ENCODE measurements around the gene IQCF5. TPM values are rescaled to one million over a fixed set of nuclear protein-coding genes. Genes with fewer than 3 reads are reported as not detected.

Gene IQCF5
- polyA plus RNA-seq, 1 of the 3 experiments (the other 2 are of a cell fraction), result not detected

DNA sequence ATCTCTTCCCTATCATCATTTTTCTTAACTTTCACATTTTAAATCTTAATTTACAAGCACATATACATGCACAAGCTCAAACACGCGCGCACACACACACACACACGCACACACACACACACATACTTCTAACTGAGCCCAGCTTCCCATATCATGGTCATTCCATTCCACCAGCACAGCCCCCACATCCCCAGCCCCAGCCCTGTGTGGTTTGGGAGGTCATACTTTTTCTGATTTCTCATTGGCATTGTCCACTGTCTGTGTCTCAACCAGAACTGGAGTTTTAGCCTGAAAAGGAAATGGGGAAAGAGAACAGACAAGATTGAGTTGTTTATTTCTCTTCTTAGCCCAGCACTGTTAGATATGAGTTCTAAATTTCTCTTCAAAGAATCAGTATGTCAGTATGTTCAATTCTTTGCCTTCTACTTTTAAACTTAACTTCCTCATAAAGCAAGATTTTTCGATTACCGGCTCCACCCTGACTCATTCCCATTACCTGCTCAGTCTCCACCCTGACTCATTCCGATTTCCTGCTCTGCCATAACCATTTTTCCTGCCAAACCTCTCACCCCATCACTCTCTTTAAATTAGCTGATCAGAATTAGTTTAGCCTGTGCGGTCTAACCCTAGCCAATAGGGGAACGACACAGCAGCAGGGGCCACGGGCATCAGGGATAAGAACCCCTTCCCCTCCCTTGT is 21.4 kb upstream of the IQCF5 start:
- no peak overlapping the region for H2AFZ ChIP-seq (ENCODE audit: low read depth)
- 46% methylated on average over 10 of the region's 10 CpGs for WGBS (ENCODE audit: low lambda C conversion rate)
- TF ChIP-seq, protein P1, sequence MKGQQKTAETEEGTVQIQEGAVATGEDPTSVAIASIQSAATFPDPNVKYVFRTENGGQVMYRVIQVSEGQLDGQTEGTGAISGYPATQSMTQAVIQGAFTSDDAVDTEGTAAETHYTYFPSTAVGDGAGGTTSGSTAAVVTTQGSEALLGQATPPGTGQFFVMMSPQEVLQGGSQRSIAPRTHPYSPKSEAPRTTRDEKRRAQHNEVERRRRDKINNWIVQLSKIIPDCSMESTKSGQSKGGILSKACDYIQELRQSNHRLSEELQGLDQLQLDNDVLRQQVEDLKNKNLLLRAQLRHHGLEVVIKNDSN (IDR thresholded peaks at IDR 0.05; ENCODE audit: borderline replicate concordance, low read depth), result no peak
- TF ChIP-seq JUND (IDR thresholded peaks at IDR 0.05) (no peak), CTCF (IDR thresholded peaks at IDR 0.05) (no peak), ELF1 (IDR thresholded peaks at IDR 0.05) (no peak), TEAD4 (IDR thresholded peaks at IDR 0.05; ENCODE audit: borderline replicate concordance, insufficient read depth) (no peak), GABPA (IDR thresholded peaks at IDR 0.05; ENCODE audit: low read depth) (no peak), RXRA (IDR thresholded peaks at IDR 0.05; ENCODE audit: borderline replicate concordance, low read depth) (no peak), RAD21 (IDR thresholded peaks at IDR 0.05; ENCODE audit: low read length) (no peak), GATA2 (CRISPR knock-in tag; IDR thresholded peaks at IDR 0.05) (no peak), RCOR1 (IDR thresholded peaks at IDR 0.05; ENCODE audit: low read length) (no peak), CHD2 (IDR thresholded peaks at IDR 0.05; ENCODE audit: low read length, partially characterized antibody) (no peak)
- H3K4me3 ChIP-seq (ENCODE audit: low read depth in 2 of 2, low read length in 1 of 2), result no peak overlapping the region
- H3K4me1 ChIP-seq (ENCODE audit: control insufficient read depth in 1 of 2, insufficient read depth in 2 of 2, low read depth in 1 of 2, low read length in 1 of 2), result no peaks in the 10 kb centered on the region
- no peak overlapping the region for H3K27ac ChIP-seq (ENCODE audit: low read depth in 2 of 2, low read length in 1 of 2)
- ChIA-PET POLR2A (no interaction called here), CTCF (no interaction called here)
- H3F3A ChIP-seq (replicated peaks; ENCODE audit: insufficient read depth), result no peaks in the 10 kb centered on the region
- DNase-seq, result no peak
- H3K4me2 ChIP-seq, result no peak overlapping the region
- H3K79me2 ChIP-seq (ENCODE audit: insufficient read depth), result no peaks in the 10 kb centered on the region
- H4K20me1 ChIP-seq (ENCODE audit: insufficient read depth), result no peaks in the 10 kb centered on the region
- no peaks in the 10 kb centered on the region for H3K9me2 ChIP-seq
- no peaks in the 10 kb centered on the region for H3K36me3 ChIP-seq (replicated peaks in 1 of 2; ENCODE audit: control insufficient read depth in 1 of 2, insufficient read depth in 2 of 2, low read length in 1 of 2)
- H3K27me3 ChIP-seq (ENCODE audit: insufficient read depth), result 0 out of 2 replicates have a peak, but pooled peaks cover 6% of the 10 kb centered on the region
- no peaks in the 10 kb centered on the region for H3K9me3 ChIP-seq
- H3K9ac ChIP-seq, result no peak overlapping the region

GRCh38 chr3:51894939-51895338 is 19.5 kb upstream of the IQCF5 start:
- no peak overlapping the region for H3K9ac ChIP-seq
- H3K36me3 ChIP-seq (replicated peaks in 1 of 2; ENCODE audit: control insufficient read depth in 1 of 2, insufficient read depth in 2 of 2, low read length in 1 of 2), result no peaks in the 10 kb centered on the region
- no peak for TF ChIP-seq RAD21 (IDR thresholded peaks at IDR 0.05; ENCODE audit: low read length)
- TF ChIP-seq RFX5 (IDR thresholded peaks at IDR 0.05; ENCODE audit: low read length), result no peak
- no peak for TF ChIP-seq MEF2A (IDR thresholded peaks at IDR 0.05; ENCODE audit: borderline replicate concordance, low read depth)
- no peak for TF ChIP-seq FOSL2 (IDR thresholded peaks at IDR 0.05; ENCODE audit: borderline replicate concordance, low read depth)
- TF ChIP-seq JUND (IDR thresholded peaks at IDR 0.05), result no peak
- TF ChIP-seq, protein P2, sequence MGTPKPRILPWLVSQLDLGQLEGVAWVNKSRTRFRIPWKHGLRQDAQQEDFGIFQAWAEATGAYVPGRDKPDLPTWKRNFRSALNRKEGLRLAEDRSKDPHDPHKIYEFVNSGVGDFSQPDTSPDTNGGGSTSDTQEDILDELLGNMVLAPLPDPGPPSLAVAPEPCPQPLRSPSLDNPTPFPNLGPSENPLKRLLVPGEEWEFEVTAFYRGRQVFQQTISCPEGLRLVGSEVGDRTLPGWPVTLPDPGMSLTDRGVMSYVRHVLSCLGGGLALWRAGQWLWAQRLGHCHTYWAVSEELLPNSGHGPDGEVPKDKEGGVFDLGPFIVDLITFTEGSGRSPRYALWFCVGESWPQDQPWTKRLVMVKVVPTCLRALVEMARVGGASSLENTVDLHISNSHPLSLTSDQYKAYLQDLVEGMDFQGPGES (IDR thresholded peaks at IDR 0.05; ENCODE audit: low read depth, low read length), result no peak
- no peak for TF ChIP-seq YY1 (IDR thresholded peaks at IDR 0.05; ENCODE audit: low read depth)
- TF ChIP-seq TAF1 (IDR thresholded peaks at IDR 0.05; ENCODE audit: borderline replicate concordance, low read depth, low read length), result no peak
- TF ChIP-seq GABPA (IDR thresholded peaks at IDR 0.05; ENCODE audit: low read depth), result no peak
- TF ChIP-seq SIN3A (IDR thresholded peaks at IDR 0.05; ENCODE audit: borderline replicate concordance, low read depth, low read length), result no peak
- no peak for TF ChIP-seq EP300 (IDR thresholded peaks at IDR 0.05; ENCODE audit: borderline replicate concordance in 1 of 2, low read depth in 1 of 2, low read length in 1 of 2)
- TF ChIP-seq FOXM1 (IDR thresholded peaks at IDR 0.05; ENCODE audit: low read depth), result no peak
- no peak for TF ChIP-seq TEAD4 (IDR thresholded peaks at IDR 0.05; ENCODE audit: borderline replicate concordance, insufficient read depth)
- no peak for TF ChIP-seq PBX3 (IDR thresholded peaks at IDR 0.05)
- ChIA-PET POLR2A (no interaction called here), CTCF (no interaction called here)
- H3K9me2 ChIP-seq, result no peaks in the 10 kb centered on the region
- H3K27ac ChIP-seq (ENCODE audit: low read depth in 2 of 2, low read length in 1 of 2), result no peak overlapping the region
- no peak for DNase-seq
- no peak overlapping the region for H3K4me3 ChIP-seq (ENCODE audit: low read depth in 2 of 2, low read length in 1 of 2)
- WGBS (ENCODE audit: low lambda C conversion rate), result 66% methylated on average over 16 of the region's 16 CpGs
- 0 out of 2 replicates have a peak, but pooled peaks cover 6% of the 10 kb centered on the region for H3K27me3 ChIP-seq (ENCODE audit: insufficient read depth)
- no peaks in the 10 kb centered on the region for H3K4me1 ChIP-seq (ENCODE audit: control insufficient read depth in 1 of 2, insufficient read depth in 2 of 2, low read depth in 1 of 2, low read length in 1 of 2)
- H2AFZ ChIP-seq (ENCODE audit: low read depth), result no peak overlapping the region
- no peaks in the 10 kb centered on the region for H4K20me1 ChIP-seq (ENCODE audit: insufficient read depth)
- H3K4me2 ChIP-seq, result no peak overlapping the region
- H3K79me2 ChIP-seq (ENCODE audit: insufficient read depth), result no peaks in the 10 kb centered on the region
- H3F3A ChIP-seq (replicated peaks; ENCODE audit: insufficient read depth), result no peaks in the 10 kb centered on the region
- no peaks in the 10 kb centered on the region for H3K9me3 ChIP-seq
